Measurements from ENCODE around the gene MTOR. TPM values are rescaled to one million over a fixed set of nuclear protein-coding genes. Genes with fewer than 3 reads are reported as not detected.

MTOR gene
- total RNA-seq, 1 donor from 2014 or later, result 23.6 TPM

GRCh38 chr1:11227106-11228077 is 35.0 kb downstream of the MTOR start:
- H3K4me3 ChIP-seq, result no peak overlapping the region
- peaks cover 4 to 49% of the 10 kb centered on the region in 2 donors for H3K36me3 ChIP-seq
- no peak for DNase-seq (ENCODE audit: extremely low spot score in 2 of 2)
- no peaks in the 10 kb centered on the region for H3K9me3 ChIP-seq
- no peaks in the 10 kb centered on the region for H3K27me3 ChIP-seq
- H3K27ac ChIP-seq, result no peak overlapping the region
- no peak for TF ChIP-seq POLR2A (IDR thresholded peaks at IDR 0.05)
- TF ChIP-seq CTCF (IDR thresholded peaks at IDR 0.05), result no peak
- TF ChIP-seq POLR2AphosphoS5 (IDR thresholded peaks at IDR 0.05; ENCODE audit: insufficient read depth in 1 of 2, low read depth in 1 of 2), result no peak
- no peaks in the 10 kb centered on the region for H3K4me1 ChIP-seq
- intact Hi-C loops (cut with DNase I), result no loop called here

- no peaks in the 10 kb centered on the region for H3K9me3 ChIP-seq
- intact Hi-C loops (cut with DNase I), result no loop called here
- no peak overlapping the region for H3K27ac ChIP-seq
- H3K4me3 ChIP-seq, result no peak overlapping the region
- no peaks in the 10 kb centered on the region for H3K27me3 ChIP-seq
- H3K36me3 ChIP-seq, result peaks cover 0 to 71% of the 10 kb centered on the region in 2 donors
- no peak for TF ChIP-seq CTCF (IDR thresholded peaks at IDR 0.05)
- no peak for DNase-seq (ENCODE audit: extremely low spot score in 2 of 2)
- H3K4me1 ChIP-seq, result no peaks in the 10 kb centered on the region
Observed at GRCh38 chr1:11216074-11216473, 46.3 kb downstream of the MTOR start.

- Histone ChIP-seq H3K36me3 (peaks cover 0 to 73% of the 10 kb centered on the region in 2 donors), H3K27ac (no peak overlapping the region), H3K27me3 (no peaks in the 10 kb centered on the region), H3K4me1 (no peaks in the 10 kb centered on the region), H3K9me3 (no peaks in the 10 kb centered on the region), H3K4me3 (no peak overlapping the region)
- DNase-seq (ENCODE audit: extremely low spot score in 2 of 2), result no peak
- no peak for TF ChIP-seq CTCF (IDR thresholded peaks at IDR 0.05)
- TF ChIP-seq POLR2A (IDR thresholded peaks at IDR 0.05), result no peak
- intact Hi-C loops (cut with DNase I), result no loop called here
Observed at GRCh38 chr1:11215381-11216005, 46.9 kb downstream of the MTOR start.

- Histone ChIP-seq H3K4me3 (no peak overlapping the region), H3K36me3 (peaks cover 0 to 67% of the 10 kb centered on the region in 2 donors), H3K9me3 (no peaks in the 10 kb centered on the region), H3K27ac (no peak overlapping the region), H3K27me3 (no peaks in the 10 kb centered on the region), H3K4me1 (no peaks in the 10 kb centered on the region)
- intact Hi-C loops (cut with DNase I), result no loop called here
- no peak for DNase-seq (ENCODE audit: extremely low spot score in 2 of 2)
- no peak for TF ChIP-seq POLR2A (IDR thresholded peaks at IDR 0.05)
- TF ChIP-seq POLR2AphosphoS5 (IDR thresholded peaks at IDR 0.05; ENCODE audit: insufficient read depth in 1 of 2, low read depth in 1 of 2), result no peak
- no peak for TF ChIP-seq CTCF (IDR thresholded peaks at IDR 0.05)
Observed at GRCh38 chr1:11214698-11215380, 47.5 kb downstream of the MTOR start.

Data from vagina (tissue), 2 donors.